Smooth muscle cell of the brain vasculature (primary cell): ENCODE results near the gene MIPOL1.
"Not testable (repeated sequence)": the region's sequence is repeated elsewhere in the genome, so short reads cannot be mapped to it uniquely, and the experiment has no call there.

Experiments used
- DNase-seq: peaks from one replicate; pipeline ENCODE4 v3.0.0-alpha.2; 2012; ENCODE audit warnings: low read depth, low spot score

Gene MIPOL1

DNA sequence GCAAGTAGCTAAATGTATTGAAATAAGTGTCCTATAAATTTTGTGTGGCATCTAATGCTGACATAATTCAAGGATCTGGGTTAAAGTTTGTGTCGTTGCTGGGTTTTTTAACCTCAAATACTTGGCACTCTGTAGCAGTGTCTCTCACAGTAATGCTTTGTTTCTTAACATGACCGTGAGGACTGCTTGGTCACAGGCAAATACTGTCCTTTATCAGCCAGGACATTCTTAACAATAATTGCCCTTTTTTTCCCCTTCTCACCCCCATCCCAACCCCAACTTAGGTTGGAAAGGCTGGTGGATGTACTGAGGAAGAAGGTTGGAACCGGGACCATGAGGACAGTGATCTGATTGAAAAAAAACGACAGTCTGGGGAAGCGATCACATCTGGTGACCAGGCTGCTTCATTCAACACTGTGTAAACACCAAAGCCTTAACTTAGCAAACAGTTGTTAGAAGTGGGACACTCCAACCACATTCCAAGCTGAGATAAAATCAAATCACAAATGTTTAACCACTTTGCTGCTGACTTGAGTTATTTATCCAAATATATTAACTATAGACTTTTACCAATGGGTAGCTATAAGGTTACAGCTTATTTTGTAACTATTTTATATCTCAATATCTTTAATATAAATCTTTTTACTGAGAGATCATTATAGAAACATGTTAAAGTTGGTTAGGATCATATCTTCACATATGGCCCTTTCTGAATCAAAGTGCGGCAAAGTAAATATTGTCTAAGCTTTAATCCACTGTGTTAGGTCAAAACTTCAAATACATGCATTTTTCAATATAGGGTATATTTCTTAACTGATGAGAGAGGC, 349.1 kb downstream of the MIPOL1 start:
- no peak for DNase-seq

DNA sequence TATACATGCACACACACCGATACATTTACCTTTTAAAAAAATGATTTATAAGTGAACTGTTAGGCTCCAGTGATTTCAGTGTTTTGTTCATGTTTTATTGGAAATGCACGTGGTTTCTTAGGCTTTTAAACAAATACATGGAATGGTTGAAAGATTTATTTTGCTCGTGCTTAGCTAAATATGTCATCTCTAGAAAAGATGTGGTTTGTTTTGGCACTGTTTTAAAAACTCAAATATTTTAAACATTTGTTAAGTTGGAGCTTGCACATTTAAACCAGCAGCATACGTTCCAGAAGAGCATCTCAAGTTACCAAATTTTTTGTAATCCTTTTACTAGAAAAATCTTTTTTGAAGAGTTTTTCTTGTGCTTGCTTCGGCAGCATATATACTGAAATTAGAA, 352.8 kb downstream of the MIPOL1 start:
- DNase-seq = peak; percentile 18

DNA sequence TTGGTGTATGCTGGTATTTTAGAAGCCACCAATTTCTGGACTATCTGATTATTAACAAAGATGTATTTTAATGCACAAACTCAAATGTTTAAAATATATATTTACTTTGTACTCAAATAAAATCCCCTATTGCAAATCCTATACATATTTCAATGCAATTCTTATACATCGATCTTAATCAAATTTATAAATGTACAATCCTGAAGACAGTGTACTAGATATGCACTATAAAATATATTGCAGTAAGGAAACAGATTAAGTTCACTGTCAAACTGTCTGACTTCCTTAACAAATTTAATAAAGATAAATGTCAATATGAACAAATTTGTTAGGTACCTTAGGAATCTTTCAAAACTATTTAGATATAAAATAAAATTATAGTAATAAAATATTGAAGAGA, 353.4 kb downstream of the MIPOL1 start:
- DNase-seq = no peak

DNA sequence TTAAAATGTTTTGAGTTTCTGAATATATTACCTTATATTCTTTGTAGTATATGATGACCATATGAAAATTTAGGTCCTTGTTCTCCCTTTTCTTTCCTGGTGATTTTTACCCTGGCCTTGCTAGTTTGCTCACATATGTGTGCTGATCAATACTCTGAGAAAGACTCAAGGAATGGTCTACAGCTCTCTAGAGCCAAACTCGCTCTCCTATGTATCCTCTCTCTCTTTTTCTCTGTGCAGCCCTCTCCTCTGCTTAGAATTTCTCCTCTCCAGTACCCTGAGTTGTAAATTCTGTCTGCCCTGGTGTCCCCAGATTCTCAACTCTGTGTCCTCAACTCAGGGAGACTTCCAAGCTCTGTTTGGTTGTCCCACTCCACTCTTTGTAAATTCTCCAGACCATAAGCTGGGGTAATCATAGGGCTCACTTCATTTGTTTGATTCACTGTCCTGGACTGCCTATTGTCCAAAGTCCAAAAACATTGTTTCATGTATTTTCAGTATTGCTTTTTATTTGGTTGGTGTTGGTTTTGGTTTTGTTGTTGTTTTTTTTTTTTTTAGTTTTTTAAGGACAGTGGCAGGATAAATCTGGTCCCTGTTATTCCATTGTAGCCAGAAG, 356.3 kb downstream of the MIPOL1 start:
- DNase-seq = no peak

DNA sequence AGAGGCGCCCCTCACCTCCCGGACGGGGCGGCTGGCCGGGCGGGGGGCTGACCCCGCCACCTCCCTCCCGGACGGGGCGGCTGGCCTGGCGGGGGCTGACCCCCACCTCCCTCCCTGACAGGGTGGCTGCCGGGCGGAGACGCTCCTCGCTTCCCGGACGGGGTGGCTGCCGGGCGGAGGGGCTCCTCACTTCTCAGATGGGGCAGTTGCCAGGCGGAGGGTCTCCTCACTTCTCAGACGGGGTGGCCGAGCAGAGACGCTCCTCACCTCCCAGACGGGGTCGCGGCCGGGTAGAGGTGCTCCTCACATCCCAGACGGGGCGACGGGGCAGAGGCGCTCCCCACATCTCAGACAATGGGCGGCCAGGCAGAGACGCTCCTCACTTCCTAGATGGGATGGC, 357.9 kb downstream of the MIPOL1 start:
- not testable (repeated sequence) for DNase-seq

DNA sequence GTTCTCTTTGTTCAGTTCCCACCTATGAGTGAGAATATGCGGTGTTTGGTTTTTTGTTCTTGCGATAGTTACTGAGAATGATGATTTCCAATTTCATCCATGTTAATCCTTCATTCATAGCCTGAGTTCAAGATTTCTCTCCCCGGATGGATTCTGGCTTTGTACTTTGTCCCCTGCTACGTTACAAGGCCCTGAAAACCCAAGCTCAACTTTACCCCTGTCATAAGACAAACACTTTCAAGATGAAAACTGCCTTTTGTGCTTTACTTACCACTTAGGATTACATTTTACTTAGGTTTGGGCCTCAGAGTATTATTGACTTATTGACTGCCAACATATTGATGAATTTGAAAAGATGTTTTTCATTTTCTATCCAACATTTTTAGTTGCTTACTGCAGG, 361.0 kb downstream of the MIPOL1 start:
- no peak for DNase-seq

DNA sequence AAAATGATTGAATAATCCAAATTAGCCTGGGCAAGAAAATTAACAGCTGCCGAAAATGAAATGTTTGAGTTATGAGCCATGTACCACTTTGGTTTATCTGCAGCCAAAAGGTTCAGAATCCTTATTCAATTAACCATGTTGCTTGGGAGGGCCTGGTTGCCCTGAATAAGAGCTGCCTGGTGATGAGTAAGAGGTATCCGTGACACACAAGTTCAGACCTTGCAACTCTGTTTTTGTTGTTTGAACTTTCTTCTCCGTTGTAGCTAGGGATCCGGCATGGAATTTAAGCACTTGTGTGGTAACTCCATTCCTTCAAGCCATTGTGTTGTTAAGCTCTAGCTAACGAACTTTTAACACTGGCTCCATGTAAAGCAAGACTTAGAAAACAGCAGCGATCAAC, 361.6 kb downstream of the MIPOL1 start:
- DNase-seq = no peak

DNA sequence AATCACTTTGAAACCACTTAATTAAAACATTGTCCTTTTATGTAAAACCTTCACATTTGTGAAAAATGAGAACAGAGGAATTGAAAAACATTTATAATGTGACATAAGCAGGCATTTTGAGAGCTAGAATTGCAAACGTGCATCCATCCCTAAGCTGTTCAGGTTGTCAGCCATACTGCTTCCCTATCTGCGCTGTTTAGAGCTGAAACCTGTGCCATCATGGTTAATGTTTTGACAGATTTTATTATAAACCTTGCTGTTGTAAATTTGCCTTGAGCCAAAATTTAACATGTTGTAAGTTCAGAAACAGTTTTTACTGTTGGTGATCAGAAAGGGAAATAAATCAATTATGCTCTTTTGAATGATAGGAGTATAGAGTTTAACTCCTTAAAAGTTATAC, 365.5 kb downstream of the MIPOL1 start:
- no peak for DNase-seq

DNA sequence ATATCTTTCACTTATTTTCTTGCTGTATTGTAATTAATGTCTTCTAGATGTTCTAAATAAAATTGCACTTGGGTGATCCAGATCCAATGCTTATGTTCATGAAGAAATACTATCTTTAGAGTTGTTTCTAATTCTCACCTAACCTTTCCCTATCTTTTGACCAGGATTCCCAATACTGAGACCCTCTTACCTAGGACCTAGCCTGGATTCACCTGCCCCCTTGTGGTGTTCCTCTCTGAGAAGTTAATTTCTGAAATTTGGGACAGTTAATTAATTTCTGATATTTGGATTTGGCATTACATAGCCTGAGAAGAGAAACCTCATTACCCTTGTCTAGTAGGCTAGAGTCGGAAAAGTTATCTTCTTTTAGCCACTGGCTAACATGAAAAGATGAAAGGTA, 367.8 kb downstream of the MIPOL1 start:
- no peak for DNase-seq

DNA sequence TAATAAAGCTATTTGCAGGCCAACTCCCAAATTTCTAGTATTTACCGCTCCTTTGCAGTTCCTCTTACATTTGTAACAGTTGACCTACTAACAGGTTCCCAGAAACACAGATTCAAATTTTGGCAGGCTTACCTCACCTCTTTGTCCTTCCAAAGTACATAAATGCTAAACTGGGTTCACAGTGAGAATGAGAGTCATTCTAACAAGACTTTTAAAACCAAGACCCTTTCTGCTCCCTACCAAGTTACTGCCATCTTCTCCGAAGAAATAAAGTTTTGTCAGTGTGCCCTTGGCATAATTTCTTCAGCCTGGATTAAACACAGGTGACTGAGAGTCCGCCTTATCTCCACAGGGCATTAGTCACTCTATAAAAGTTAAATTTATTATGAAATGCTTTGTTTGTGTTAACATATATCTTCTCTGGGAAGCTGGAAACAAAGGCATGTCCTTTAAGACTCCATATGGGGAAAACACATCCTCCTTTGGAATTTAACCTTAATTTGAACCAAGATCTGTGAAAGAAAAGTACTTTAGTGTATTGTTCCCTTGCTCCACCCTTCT, 369.2 kb downstream of the MIPOL1 start:
- DNase-seq = no peak

DNA sequence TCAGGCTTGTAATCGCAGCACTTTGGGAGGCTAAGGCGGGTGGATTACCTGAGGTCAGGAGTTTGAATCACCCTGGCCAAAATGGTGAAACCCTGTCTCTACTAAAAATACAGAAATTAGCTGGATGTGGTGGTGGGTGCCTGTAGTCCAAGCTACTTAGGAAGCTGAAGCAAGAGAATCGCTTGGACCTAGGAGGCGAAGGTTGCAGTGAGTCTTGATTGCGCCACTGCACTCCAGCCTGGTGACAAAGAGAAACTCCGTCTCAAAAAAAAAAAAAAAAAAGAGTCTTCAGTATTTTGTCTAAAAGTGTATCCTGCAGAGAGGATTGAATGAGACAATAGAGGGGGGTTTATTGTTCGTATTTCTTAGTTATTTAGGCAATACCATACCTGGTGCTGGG, 372.0 kb downstream of the MIPOL1 start:
- DNase-seq = no peak

DNA sequence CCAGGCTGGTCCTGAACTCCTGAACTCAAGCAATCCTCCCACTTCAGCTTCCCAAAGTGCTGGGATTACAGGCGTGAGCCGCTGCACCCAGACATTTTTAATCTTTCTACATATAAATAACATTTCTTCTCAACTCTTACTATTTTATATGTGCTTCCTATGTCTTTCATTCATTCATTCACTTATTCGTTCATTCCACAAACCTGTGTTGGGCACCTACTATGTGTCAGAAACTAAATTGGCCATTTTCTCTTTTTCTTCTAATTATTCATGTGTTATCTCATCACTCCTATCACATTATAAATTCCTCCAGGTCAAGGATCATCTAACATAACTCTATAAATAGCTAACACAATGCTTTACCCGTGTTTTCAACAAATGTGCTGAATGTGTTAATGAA, 373.7 kb downstream of the MIPOL1 start:
- no peak for DNase-seq

DNA sequence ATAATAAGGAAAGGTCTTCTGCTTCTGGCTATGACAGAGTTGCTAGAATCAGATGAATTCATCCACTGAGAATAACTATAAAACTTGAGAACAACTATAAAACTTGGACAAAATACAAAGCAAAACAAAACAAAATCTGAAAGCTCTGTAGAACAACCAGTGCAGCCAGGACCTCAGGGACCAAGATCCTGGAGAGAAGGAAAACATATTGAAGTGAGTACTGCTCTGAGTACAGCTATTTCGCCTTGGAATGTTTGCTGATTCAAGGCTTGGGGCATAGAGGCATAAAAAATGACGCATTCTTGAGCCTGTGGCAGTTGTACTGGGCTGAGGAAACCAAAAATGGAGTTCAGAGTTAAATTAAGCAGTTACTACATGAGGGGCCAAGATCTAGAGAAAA, 375.6 kb downstream of the MIPOL1 start:
- peak; percentile 33 for DNase-seq

DNA sequence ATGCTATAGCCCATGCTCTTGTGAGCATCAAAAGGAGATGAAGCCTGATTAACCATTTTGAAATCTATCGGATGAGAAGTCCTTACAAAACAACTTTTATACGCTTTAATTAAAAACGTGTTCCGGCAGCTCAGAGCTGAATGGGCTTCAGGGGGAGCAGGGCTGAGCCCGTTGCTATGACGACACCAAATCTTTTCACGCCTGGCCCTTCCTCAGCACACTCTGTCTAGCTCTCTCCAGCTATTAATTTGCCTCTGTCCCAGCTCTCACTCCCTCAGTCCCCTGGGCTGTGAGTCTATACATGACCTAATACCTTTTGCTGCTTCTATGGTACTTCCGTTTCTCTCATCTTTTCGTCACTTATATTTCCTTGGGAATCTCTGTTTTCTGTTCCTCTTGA, 381.5 kb downstream of the MIPOL1 start:
- no peak for DNase-seq

DNA sequence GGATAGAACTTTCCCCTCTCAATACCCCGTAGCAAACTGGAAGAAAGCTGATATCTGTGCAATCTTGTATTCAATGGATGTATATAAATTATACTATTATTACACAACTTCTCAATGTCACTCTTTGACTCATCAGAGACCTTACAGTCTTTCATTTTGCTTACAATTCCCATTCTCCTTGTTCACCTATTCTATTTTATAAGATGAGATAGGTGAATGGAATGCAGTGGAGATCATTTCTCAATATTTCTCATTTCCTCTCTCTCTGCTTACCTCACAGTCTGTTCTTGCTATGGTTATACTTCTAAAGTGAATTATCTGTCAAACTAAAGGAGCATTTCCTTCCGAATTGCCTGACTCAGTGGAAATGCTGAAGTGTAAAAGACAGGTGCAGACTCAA, 382.4 kb downstream of the MIPOL1 start:
- DNase-seq = no peak

DNA sequence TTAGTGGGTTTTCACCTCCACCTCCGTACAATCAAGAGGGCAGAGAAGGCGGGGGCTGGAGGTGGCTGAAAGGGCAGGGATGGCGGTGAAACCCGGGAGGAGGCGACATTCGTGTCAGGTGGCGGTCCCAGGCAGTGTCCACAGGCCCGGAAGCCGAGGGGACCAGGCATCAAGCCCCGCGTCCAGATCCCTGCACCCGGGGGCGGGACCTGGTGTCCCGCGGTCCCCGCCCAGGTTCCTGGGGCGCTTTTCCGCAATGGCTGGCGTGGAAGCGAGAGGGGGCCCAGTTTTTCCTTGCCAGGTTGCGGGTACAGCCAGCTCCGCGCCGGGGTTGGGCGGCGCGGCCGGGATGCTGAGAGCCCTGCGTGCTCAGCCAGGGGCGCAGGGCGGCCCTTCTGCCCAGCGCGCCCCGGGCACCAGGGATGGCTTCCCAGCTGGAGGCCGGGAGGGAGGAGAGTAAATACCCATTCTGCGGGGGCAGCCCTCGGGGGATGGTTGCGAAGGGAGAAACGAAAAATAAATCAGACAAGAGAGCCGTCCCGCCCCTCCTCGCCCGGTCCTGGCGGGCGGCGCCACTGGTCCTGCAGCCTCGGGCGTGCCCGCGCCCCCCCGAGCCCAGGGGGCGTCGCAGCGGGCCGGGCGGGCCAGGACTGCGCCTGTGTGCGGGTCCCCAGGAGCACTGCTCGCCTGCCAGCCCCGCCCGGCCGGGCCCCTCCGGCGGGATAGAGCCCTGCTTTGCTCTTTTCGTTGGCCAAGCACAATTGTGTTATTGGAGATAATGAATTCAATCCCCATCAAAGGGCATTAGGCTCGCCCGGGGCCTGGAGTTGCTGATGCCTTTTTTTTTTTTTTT, 385.8 kb downstream of the MIPOL1 start:
- DNase-seq = no peak

DNA sequence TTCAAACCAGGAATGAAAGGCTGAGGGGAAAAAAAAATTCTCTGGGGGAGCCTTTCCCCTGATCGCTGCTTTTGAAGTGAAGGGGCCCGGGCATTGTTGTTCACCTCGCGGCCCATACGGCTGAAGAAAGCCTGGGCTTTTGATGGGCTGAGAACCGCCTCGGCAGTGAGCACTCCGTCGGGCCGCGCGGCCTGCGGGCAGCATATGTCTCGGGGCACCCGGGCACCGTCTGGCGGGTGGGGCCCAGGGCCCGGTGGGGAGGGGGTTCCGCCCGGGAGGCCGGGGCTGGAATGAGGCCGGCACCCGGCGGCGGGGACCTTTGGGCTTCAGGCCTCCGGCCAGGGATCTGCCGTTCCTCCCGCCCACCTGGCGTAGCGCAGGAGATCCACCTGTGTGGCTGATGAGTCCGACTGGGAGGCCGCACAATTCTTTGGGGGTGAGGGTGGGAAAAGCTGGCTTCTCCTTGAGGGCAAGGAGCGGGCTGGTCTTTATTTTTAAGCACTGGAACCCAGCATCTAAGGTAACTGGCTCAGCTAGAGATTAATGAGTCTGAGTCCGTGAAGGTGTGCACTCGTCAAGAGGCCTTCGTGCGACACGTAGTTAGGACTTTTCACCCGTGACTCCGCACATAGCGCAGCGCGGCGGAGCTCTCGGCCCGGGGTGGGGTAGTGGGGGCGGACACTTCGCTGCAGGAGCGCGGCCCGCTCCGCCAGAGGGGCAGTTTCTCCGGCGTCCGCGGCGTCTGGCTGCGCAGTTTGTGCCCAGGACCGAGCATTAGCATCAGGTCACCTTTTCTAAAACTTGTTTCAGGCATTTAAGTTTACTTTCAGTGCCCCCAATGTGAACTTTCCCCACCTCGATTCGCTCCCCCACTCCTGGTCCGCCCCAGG, 386.7 kb downstream of the MIPOL1 start:
- no peak for DNase-seq

DNA sequence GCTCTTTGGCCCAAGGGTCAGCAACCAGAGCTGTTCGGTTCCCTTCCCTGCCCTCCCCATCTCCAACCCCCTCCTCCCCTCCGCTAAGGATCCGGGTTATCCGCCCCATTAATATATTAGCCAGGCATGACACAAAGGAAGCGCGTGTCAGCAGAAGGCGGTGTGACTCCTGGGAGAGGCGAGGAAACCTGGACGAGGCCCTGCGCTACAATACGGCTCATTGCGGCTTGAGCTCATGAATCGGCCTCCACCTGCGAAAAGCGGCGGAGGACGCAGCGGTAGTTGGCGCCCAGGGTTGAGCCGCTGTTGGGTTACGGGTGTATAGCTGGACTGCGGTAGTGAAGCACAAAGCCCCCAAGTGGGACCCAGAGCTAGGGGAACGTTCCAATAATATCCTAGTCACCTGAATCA, 387.4 kb downstream of the MIPOL1 start:
- no peak for DNase-seq

DNA sequence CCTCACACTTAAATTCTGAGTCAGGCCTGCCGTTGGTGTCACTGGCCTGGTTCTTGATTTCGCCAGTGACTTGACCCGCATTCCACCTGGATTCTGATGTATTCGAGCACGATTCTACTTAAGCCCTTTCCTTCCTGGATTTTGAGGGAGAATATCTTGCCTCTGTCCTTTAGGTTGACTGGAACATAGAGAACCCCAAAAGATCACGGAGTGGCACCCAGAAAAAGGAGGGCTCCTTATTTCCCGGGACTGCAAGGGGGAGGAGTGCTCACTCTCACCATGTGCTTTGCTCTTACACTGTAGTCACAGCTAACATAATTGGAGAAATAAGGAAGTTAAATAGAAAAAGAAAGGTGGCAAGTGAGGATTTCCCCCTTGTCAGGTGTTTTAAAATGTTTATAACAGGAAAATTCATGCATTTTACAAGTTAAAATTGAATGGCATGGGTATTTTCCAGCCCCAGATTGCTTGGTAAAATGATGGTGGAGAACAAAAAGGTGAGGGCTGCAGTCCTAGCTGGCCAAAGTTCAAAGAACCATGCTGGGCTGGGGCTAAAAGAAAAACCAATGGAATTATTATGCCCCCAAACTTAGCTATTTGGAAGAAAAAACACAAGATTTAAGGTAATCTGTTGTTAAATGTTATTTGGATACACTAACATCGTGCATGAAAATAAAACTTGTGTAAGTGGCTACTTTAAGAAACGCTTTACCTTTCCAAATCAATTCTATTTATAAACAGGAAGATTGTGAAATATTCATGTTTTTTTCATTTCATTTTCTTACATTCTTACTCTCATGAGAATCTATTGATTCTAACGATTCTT, 388.4 kb downstream of the MIPOL1 start:
- DNase-seq = no peak

DNA sequence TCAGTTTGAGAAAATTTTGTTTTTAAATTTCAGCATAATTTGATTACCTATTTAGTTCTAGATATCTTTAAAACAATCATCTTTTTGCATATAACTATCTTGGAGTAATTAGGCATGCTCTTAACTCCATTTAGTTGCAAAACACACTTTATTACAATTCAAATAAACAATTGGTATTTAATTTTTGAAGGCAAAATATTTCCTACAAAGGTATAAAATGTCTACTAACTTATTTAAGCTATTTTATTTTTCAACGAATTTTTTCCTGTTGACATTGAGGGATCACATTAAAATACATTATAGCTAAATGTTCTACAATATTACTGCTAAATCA, 389.0 kb downstream of the MIPOL1 start:
- no peak for DNase-seq
